LNCaP clone FGC (cell line): ENCODE measurements around the gene HNF1A.

ENCODE experiments used
- DNase-seq: peaks from one replicate; pipeline ENCODE4 v3.0.0-alpha.2; 2011; ENCODE audit warnings: low read depth
- H3K4me3 ChIP-seq: 2 replicates; pipeline ENCODE4 v1.5.1; 2011; ENCODE audit warnings: mild to moderate bottlenecking, low read depth, low read length, control low read depth
- TF ChIP-seq, protein P1 (sequence below): IDR thresholded peaks from 2 replicates; pipeline ENCODE4 v1.5.1; 2012; ENCODE audit warnings: mild to moderate bottlenecking; ENCODE audit not compliant: control insufficient read depth, insufficient read depth; ENCODE audit errors: extremely low read depth

HNF1A gene

DNA sequence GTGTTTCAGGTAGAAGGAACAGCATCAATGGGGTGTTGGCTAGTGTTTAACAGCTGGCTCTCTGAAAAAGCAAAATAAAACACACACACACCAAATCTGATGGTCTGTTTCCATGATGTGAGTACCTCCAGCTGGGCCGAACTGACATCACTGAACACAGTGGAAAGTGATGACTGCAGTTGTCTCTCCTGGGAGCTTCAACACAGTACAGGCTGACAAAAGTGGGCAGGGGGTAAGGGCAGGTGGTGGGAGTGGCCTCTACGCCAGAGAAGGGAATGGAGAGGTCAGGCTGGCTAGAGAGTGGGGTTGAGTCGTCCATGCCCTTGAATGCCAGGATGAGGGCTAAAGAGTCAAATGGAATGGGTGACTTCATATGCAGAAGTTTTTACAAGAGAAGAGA is 8.0 kb upstream of the HNF1A start:
- DNase-seq, result no peak
- H3K4me3 ChIP-seq, result no peak overlapping the region
- TF ChIP-seq, protein P1, sequence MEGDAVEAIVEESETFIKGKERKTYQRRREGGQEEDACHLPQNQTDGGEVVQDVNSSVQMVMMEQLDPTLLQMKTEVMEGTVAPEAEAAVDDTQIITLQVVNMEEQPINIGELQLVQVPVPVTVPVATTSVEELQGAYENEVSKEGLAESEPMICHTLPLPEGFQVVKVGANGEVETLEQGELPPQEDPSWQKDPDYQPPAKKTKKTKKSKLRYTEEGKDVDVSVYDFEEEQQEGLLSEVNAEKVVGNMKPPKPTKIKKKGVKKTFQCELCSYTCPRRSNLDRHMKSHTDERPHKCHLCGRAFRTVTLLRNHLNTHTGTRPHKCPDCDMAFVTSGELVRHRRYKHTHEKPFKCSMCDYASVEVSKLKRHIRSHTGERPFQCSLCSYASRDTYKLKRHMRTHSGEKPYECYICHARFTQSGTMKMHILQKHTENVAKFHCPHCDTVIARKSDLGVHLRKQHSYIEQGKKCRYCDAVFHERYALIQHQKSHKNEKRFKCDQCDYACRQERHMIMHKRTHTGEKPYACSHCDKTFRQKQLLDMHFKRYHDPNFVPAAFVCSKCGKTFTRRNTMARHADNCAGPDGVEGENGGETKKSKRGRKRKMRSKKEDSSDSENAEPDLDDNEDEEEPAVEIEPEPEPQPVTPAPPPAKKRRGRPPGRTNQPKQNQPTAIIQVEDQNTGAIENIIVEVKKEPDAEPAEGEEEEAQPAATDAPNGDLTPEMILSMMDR, result no peak

DNA sequence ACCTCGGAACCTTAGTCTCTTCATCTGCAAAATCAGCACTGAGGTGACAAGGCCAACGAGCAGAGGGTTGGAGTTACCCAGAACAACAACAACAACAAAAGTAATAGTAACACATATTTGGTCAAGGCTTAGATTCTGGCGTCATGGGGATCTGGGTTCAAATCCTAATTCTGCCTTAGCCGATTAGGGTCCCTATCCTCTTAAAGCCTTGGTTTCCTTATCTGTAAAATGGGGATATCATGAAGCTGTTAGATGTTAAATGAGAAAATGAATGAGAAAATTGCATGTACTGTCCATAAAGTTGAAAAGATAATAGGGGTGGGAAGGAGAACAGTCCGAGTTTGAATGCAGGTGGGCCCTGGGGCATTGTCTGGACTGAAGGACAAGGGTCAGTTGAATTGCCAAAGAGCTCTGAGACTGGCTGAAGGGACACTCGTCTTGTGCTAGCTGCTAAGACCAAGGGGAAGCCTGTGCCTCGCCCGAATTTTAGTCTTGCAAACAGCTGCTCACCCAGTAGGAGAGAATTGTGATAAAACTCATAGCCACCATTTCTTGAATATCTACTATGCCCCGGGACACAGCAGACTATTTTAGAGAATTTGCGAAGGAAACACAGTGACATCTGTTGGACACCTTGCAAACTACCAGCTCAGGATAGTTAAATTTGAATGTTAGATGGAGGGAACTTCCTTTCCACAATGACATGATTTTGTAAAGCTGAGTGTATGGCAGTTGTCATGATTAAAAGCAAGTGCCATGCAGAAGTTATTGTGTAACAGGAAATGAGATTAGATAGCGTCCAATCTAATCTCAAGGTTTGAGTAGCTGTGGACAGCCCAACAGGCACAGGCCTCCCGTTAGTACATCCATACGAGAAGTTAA is 6.8 kb upstream of the HNF1A start:
- TF ChIP-seq, protein P1, result peak; percentile 88
- DNase-seq, result peak; percentile 26
- H3K4me3 ChIP-seq, result no peak overlapping the region

DNA sequence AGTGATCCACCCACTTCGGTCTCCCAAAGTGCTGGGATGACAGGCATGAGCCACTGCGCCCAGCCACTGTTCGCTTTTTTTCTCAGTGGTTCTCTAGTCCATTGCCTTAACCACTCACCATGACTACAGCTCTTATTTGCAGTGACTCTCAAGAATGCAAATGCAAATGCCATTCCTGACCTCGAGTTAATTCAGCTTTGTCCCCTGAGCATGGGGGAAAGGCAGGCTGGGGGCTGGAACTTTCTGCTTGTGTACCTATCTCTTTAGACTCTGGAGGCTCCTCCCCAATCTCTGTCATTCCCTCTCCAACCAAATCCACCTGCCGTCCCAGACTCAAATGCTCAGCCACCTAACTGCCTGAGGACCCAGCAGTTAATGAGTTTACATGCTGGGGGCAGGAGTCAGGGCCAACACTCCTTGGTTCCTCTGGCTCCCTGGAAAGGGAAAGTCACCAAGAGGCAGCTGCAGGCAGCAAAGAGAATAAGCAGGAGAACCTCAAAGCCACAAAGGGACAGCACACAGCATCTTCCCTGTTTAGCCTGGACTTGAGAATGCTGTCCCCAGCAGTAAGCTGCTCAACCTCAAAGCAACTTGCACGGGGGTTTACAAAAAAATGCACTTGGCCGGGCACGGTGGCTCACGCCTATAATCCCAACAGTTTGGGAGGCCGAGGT is 5.3 kb upstream of the HNF1A start:
- TF ChIP-seq, protein P1, result no peak
- no peak overlapping the region for H3K4me3 ChIP-seq
- no peak for DNase-seq

DNA sequence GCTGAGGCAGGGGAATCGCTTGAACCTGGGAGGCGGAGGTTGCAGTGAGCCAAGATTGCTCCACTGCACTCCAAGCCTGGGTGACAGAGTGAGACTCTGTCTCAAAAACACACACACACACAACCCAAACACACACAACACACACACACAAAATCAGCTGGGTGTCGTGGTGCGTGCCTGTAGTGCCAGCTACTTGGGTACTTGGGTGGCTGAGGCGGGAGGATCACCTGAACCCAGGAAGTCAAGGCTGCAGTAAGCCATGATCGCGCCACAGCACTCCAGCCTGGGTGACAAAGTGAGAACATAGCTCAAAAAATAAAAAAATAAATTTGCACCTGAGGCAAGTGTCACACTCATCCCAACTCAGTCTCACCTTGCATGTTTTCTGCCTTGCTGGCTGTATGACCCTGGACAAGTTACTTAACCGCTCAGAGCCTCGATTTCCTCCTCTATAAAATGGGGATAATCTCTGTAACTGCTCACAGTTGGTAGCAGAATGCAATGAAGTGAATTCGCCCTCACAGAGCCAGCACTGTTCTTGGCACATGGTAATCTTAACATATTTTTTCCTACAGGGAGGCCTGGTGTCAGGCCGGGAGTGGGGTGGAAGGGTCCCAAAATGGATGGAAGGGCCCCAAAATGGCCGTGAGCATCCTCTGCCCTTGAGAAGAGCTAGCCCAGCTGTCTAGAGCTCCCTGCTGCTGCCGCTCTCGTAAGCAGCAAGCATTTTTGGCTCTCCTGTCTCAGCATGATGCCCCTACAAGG is 630 bp upstream of the HNF1A start:
- DNase-seq, result no peak
- TF ChIP-seq, protein P1, result no peak
- no peak overlapping the region for H3K4me3 ChIP-seq

DNA sequence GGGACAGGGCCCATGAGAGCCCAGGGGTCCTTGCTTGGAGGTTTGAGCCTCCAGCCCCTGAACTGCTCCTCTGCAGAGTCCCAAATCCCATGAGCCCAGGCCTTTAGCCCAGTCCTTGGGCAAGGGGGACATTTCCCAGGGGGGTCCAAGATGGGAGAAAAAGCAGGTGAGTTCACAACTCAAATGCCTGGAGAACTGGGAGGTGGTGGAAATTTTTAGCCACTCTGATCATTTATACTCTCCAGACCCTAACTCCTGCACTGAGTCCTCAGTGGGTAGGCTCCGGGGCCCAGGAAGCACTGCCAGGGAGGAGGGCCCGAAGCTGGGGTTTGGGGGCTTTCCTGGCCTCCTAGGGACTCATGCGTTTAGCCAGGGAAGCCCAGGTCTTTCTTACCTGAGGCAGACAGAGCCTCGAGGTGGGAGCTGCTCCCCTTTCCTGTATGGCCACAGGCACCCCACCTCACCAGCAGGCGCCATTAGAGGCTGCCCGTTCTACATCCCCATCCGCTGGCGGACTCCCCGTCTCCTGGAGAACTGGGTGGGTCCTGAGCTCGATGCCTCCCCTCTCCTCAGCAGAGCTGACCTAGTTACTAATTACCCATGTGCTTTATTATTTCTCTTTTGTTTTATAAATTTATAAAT is 998 bp downstream of the HNF1A start:
- H3K4me3 ChIP-seq, result no peak overlapping the region
- no peak for DNase-seq
- TF ChIP-seq, protein P1, result no peak

DNA sequence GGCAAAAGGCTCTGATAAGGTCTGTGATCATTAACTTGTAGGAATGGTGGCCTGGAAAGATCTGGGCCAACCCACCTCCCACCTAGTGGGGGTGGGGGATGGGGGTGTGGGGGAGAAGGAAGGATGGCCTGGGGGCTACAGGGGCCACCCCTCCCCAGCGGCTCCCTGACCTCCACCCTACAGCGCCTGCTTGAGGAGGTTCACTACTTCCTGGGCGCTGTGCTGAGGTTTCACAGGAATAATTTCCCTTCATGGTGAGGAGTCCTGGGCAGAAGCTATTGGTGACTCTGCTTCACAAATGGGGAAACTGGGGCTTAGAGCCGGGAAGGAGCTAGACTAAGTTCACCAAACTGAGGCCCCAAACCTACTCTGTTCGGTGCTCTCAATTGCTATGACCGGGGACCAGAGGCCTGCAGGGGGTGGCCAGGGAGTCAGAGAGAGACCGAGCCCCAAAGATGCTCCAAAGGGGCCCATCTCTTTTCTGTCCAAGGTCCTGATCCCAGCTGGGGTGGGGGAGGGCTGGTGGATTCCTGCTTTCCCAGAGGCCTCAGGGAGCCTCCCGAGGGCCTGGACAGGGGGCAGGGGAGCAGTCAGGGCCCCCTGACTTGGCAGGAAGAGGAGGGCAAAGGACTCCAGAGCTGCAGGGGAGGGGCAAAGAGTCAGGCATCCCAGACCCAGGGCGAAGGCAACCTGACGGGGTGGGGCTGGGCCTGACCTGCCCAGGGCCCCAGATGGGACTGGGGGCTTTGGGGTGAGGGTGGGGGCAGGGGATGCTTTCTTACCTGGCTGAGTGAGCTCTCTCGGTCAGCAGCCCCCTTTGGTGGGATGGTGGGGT is 1.7 kb downstream of the HNF1A start:
- DNase-seq, result no peak
- H3K4me3 ChIP-seq, result no peak overlapping the region

More for the DNA sequence above, 1.7 kb downstream of the HNF1A start:
- TF ChIP-seq, protein P1, result no peak
